GM15510 (cell line): ENCODE results near the gene PACSIN2.

Experiments used
- POLR2A ChIP-seq: IDR thresholded peaks from 3 replicates; pipeline ENCODE4 v1.6.1; 2011; ENCODE audit warnings: borderline replicate concordance; ENCODE audit not compliant: insufficient read length; ENCODE audit errors: extremely low read depth

The PACSIN2 gene

DNA sequence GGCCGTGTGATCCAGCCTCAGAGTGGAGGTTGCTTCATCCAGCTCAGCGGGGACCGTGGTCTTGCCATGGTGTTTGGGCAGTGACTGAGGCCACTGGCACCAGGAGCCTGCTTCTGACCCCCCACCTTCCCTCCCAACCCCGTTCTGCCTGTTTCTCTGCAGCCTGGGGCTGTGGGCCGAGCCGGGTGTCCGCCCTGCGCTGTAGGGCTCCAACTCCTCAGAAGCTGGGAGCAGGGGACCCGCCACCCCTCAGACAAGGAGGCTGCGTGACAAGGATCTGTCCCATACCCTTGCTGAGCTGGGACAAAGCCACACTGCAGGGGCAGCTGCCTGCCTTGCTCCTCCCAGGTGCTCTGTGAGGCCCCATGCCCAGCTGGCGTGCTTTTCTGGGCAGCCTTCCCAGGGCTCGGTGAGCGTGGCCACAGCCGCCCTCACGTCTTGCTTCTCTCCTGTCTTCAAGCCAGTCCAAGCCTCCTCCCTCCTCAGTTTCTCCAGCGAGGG lies 146.1 kb downstream of the PACSIN2 start:
- no peak for TF ChIP-seq POLR2A

DNA sequence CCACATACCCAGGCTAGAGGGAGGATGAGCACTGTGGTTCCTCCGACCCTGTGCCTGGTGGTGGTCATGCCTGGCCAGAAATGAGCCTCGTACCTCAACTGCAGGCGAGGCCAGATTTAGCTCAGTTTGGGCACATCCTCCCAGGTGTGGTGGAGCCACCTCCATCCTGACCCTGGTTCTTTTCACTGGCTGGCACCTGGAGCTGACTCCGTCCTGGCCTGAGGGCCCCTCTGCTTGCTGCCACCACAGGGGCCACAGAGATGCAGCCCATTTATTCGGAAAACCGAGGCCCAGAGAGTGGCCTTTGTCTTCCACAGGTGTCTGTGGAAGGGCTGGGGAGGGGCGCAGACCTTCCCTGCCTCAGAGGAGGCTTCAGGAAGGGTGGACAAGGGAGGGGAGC lies 148.8 kb downstream of the PACSIN2 start:
- TF ChIP-seq POLR2A, result no peak

DNA sequence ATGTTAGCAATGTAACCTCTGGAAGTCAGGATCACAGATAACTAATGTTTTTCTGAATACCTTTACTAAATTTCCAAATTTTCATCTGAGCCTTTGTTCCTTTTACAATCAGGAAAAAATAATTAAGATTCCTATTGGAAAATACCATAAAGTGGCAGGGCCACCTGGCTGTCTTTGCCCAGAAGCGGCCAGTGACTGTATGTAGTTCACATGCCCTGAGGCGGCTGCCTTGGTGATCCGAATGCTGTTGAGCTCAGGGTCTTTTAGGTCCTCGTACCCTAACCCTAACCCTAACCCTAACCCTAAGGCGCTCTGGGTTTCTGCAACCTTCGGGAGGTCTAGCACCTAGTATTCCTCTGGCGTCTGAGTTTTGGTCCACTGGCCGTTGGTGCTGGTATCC lies 149.4 kb downstream of the PACSIN2 start:
- no peak for TF ChIP-seq POLR2A

DNA sequence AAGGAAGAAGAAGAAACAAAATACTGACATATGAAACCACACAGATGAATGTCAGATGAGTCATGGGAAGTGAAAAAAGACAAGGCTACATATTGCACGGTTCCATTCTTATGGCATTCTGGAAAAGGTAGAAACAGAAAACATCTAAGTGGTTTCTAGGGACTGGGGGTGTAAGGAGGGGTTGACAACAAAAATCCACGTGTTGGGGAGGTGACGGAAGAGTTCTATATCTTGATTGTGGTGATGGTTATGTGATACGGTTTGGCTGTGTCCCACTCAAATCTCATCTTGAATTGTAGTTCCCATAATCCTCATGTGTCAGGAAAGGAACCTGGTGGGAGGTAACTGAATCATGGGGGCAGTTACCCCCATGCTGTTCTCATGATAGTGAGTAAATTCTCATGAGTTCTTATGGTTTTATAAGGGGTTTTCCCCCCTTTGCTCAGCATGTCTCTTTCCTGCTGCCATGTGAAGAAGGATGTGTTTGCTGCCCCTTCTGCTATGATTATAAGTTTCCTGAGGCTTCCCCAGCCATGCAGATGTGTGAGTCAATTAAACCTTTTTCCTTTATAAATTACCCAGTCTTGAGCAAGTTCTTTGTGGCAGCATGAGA lies 151.5 kb downstream of the PACSIN2 start:
- TF ChIP-seq POLR2A, result no peak

DNA sequence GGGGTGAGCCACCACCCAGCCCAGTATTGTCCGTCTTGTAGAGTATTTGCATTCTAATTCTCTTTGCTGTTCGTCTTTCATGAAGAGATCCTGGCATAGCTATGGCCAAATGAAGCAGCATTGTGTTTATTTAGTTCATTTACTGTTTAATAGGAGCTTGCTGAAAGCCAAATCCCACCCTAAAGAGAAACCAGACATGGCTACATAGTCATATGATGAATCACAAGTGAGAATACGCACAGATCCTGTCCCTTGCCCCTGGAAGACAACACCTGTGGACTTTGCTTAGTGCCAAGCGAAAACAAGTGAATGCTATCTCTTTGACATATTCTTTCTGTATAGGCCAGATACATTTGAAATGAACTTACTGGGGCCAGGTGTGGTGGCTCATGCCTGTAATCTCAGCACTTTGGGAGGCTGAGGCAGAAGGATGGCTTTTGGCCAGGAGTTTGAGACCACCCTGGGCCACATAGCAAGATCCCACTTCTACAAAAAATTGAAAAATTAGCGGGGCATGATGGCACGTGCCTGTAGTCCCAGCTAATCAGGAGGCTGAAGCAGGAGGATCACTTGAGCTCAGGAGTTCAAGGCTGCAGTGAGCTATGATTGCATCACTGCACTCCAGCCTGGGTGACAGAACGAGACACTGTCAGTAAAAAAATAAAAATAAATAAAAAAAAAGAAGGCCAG lies 152.8 kb downstream of the PACSIN2 start:
- TF ChIP-seq POLR2A, result no peak

DNA sequence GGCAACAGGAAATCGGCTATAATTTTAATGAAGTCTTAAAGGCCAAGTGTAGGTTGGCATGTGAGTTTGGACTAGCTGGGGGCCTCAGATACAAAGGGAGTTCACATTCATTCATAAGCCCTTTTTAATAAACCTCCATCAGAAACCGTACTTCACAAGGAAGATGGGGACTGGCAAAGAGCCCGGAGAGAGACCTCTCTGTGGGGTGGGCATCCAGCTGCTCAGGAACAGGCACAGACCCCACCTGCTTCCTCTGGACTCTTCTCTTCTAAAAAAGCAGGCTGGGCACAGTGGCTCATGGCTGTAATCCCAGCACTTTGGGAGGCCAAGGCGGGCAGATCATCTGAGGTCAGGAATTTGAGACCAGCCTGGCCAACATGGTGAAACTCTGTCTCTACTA lies 154.0 kb downstream of the PACSIN2 start:
- TF ChIP-seq POLR2A, result no peak

DNA sequence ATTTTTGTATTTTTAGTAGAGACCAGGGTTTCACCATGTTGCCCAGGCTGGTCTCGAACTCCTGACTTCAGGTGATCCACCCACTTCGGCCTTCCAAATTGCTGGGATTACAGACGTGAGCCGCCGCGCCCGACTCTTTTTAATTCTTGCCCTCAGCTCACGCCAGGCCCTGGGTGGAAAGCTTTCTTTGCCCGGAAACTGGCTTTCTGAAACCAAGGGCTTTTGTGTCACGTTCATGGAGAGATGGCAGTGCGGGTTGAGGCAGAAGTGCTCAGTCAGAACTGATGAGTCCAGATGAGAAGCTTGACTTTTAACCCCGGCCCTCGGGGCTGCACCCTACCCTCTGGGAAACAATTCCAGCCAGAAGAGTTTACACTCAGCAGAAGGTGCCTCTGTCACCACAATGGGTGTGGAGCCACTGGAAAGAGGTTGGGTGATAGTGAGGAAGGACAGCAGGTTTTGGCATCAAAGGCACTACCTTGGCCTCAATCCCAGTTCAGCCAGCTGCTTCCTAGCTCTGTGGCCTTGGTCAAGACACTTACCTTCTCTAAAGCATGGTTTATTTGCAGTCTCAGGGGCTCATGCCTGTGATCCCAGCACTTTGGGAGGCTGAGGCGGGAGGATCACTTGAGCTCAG lies 157.0 kb downstream of the PACSIN2 start:
- TF ChIP-seq POLR2A, result no peak

DNA sequence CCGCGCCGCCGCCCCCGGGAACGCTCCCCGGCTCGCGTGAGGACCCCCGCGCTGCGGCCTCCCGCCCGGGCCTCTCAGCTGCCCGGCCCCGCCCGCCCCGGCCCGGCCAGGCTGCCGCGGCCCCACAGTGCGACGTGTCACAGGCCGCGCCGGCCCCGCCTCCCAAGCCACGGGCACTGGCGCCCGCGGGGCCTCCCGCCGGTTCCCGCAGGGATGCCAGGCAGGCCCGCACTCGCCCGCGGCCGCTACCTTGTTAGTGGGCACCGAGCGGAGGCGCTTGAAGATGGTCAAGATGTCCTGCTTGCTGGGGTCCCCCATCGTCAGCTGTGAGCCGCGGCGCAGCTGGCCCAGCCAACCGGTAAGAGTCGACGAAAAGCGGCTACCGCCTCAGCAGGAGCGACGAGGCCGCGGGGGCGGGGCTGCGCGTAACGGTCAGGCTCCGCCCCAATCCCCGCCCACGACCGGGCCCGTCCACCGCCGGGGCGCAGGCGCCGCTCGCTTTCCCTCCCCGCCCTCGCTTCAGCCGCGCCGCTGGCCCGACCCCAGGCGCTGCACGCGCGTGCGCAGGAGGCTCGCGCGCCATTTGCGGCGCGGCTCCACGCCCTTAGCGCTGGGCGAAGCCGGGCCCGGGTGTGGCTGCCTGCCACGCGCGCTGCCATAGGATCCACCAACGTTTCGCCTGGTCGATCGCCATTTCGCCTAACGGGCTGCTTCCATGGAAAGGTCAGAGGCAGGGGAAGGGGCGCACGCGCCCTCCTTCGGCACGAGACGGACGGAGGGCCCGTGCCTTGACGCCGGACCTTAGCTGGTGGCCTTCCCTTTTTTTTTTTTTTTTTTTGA lies 157.9 kb downstream of the PACSIN2 start, which contains the start of gene ARFGAP3:
Gene ARFGAP3, minus strand, starts transcription at position 409 of the 840 bp plus-strand sequence. Its CDS starts 91 bp downstream, at position 318.
- peak; percentile 76 for TF ChIP-seq POLR2A

DNA sequence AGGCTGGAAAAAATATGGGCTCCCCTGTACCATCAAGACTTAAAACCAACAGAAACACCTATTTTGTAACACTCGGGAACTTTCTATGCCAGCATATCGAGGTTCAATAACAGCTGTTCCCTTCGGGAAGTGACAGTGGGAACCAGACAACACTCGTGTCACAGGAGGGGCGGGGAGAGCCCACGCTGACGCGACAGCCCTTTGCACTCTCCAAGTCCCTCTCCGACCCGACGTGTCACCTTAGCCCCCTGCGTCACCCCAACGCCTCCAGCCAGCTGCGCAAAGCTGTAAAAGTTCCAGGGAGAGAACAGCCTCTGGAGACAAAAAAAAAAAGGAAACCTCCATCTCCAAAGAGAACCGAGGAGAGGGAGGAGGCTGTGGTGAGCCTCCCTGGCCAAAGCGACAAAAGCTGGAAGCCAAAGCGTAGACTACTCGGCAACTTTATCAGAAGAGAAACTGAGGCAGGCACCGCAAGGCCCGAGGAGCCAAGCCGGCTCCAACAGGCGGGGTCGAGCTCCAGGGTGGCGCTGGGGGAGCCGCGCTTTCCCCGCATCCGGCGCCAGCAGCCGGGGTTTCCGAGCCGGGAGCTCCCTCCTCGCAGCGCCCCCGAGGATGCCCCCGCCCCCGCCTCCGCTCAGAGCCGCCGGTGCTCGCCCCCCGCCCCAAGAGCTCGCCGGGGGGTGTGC lies 158.6 kb downstream of the PACSIN2 start:
- no peak for TF ChIP-seq POLR2A

DNA sequence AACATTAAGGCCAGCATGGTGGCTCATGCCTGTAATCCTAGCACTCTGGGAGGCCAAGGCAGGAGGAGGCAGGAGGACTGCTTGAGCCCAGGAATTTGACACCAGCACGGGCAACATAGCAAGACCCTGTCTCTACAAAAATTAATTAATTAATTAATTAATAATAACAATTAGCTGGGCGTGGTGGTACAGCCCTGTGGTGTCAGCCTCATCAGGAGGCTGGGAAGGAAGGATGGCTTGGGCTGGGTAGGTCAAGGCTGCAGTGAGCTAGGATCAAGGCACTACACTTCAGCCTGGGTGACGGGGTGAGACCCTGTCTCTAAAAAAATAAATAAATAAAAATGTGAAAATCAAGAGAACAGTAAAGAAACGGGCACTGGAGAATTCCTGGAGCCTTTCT lies 159.2 kb downstream of the PACSIN2 start:
- TF ChIP-seq POLR2A, result no peak

DNA sequence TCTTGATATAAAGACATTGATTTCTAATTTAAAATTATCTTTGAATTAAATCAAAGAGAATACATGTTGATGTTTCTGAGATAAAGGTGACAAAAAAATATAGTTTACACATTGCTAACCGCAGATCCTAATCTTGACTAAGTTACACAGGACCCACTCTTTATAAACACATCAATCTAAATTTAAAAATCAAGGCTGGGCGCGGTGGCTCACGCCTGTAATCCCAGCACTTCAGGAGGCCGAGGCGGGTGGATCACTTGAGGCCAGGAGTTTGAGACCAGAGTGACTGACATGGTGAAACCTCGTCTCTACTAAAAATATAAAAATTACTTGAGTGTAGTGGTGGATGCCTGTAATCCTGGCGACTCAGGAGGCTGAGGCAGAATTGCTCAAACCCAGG lies 159.7 kb downstream of the PACSIN2 start:
- TF ChIP-seq POLR2A, result no peak

DNA sequence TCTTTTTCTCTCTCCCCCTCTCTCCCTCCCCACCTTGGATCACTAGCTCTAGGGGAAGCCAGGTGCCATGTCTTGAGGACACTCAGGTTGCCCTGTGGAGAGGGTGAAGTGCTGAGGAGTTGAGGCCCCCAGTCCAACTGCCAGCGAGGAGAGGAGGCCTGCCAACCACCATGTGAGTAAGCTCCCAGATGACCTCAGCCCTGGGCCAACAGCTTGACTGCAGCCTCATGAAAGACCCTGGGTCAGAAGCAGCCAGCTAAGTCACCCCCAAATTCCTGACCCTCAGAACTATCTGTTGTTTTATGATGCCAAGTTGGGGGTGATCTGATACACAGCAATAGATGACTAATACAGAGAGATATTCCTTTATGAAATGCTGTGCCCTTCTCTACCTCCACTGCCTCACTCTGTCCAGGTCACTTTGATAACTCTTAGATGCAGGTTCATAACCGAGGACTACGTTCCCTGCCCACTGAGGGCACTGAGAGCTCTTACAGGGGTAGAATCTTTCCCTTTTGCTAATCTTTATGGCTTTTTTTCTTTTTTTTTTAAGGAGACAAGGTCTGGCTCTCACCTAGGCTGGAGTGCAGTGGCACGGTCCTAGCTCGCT lies 165.9 kb downstream of the PACSIN2 start:
- TF ChIP-seq POLR2A, result no peak

DNA sequence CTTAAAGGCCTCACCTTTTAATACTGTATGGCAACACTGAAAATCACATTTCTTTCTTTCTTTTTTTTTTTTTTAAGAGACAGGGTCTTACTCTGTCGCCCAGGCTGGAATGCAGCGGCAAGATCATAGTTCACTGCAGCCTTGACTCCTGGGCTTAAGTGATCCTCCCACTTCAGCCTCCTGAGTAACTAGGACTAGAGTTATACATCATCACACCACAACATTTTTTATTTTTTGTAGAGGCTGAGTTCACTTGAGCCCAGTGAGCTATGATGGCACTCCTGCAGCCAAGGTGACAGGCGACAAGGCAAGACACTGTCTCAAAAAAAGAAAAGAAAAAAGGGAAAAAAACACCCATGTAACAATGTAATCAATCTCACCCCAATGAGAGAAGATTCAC lies 167.8 kb downstream of the PACSIN2 start:
- no peak for TF ChIP-seq POLR2A

DNA sequence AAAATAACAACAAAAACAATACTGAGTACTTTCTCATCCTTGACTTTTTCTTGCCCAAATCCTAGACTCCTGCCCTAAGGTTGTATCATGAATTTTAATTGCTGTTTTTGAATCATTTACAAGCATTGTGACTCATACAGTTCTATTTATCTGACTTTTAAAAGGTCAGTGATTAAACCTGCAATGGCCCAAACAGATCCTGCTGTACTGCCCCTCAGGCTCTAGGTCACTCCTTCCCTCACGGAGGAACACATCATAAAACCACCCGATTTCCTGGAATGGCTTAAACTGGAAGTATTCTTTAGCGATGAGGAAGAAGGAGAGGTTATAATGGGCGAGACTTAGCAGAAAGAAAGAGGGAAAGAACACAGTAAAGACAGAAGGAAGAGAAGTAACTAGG lies 170.2 kb downstream of the PACSIN2 start:
- TF ChIP-seq POLR2A, result no peak

DNA sequence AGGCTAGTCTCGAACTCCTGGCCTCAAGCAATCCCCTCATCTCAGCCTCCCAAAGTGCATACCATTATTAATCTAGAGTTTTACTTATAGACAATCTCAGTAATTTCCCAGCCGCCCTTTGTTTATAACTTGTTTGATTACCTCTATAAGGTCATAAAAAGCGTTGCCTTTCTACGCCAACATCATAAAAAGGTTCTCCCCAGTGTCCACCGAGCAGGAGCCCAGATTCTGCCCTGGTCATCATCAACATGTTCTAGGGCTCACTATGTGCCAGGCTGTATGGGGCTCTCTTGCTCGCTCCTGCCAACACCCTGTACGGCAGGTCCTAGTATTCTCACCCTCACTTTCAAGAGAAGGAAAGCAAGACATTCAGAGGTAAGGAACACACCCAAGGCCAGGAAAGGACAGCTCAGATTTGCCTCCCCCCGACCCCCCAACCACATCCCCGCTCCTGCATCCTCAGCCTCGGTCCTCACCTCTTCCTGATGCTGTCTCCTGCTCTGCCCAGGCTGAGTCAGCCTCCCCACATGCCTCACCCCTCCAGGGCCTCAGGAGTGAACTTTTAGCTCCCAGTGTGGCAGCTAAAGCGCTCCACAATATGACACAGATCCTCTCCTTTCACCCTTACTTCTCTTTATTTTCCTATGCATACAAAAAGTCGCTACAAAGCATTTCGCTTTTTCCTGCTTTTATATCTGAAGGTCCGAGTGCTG lies 172.1 kb downstream of the PACSIN2 start:
- no peak for TF ChIP-seq POLR2A
